Measurements from ENCODE around the gene ENOX1.
"Not testable (repeated sequence)": the region's sequence is repeated elsewhere in the genome, so short reads cannot be mapped to it uniquely, and the experiment has no call there.

ENOX1 gene

GRCh38 chr13:43472980-43473379 is 313.8 kb downstream of the ENOX1 start:
- no peak for DNase-seq

GRCh38 chr13:43472339-43472738 is 314.4 kb downstream of the ENOX1 start:
- no peak for DNase-seq

GRCh38 chr13:43470610-43471009 is 316.2 kb downstream of the ENOX1 start:
- no peak for DNase-seq

DNA sequence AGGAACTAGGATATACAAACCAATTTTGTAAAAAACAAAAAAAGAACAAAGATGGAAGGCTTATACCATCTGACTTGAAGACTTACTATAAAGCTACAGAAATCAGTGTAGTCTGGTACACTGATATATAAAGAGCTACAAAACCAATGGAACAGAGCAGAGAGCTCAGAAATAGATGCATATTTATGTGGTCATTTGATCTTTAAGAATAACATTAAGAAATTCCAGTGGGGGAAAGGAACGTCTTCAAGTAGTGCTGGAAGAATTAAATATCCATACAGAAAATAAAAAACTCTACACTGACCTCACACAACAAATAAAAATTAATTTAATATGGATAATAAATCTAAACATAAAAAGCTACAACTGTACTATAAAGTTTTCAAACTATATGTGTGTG is 317.0 kb downstream of the ENOX1 start:
- no peak for DNase-seq

GRCh38 chr13:43464578-43465264 is 322.1 kb downstream of the ENOX1 start:
- no peak for DNase-seq

GRCh38 chr13:43448605-43449336 is 338.0 kb downstream of the ENOX1 start:
- no peak for DNase-seq

GRCh38 chr13:43446126-43446525 is 340.6 kb downstream of the ENOX1 start:
- DNase-seq, result no peak

GRCh38 chr13:43445668-43446067 is 341.1 kb downstream of the ENOX1 start:
- no peak for DNase-seq

DNA sequence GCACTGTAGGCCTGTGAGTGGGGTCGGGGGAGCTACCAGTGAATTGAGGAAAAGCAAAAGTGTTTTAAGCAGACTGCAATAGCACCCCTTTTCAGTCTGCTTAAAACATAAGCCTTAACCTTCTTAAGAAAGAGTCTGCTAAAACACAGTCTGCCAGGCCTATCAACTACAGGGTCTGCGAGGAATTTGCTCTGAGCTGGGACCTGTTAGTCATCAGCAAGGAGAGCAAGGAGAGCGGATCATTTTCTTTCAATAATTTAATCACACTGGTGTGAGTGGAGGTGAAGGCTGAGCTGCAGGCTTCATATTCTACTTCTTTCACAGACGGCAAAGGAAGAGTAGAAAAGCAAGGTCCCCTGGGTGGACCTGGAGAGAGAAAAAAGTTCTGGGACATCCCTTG is 342.7 kb downstream of the ENOX1 start:
- no peak for DNase-seq

DNA sequence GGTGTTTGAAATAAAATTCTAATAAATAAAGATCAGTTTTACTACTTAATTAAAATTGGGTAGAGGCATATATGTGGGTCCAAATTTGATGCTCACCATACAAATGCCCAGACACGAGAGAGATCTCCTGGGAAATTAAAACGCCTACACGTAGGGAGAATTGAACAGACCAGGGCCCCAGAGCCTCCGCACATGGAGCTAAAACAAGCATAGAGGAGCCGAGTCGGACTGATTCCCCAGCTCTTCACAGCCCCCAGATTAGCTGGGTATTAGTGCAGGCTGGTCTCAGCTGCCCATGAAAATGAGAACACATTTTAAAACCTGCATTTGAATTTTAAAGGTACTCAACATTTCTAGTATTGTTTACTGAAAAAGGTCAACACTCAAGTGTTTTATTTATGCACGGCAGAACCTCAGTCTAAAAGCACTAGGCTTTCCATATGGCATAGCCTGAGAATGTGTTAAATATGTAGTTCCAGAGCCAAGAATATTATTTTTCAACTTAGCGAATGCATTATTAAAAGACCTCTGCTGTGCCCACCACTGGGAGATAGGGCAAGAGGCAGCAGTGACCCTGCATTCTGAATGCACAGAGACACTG is 344.8 kb downstream of the ENOX1 start:
- no peak for DNase-seq

GRCh38 chr13:43441464-43441863 is 345.3 kb downstream of the ENOX1 start:
- DNase-seq, result no peak

- no peak for DNase-seq
Observed at GRCh38 chr13:43434191-43434590, 352.6 kb downstream of the ENOX1 start.

GRCh38 chr13:43433691-43434141 is 353.1 kb downstream of the ENOX1 start:
- no peak for DNase-seq

GRCh38 chr13:43432958-43433357 is 353.8 kb downstream of the ENOX1 start:
- DNase-seq, result no peak

GRCh38 chr13:43431841-43432240 is 354.9 kb downstream of the ENOX1 start:
- DNase-seq, result no peak

GRCh38 chr13:43431290-43431716 is 355.5 kb downstream of the ENOX1 start:
- DNase-seq, result no peak

GRCh38 chr13:43428545-43429296 is 358.1 kb downstream of the ENOX1 start:
- DNase-seq, result no peak

GRCh38 chr13:43426355-43426754 is 360.4 kb downstream of the ENOX1 start:
- no peak for DNase-seq

GRCh38 chr13:43425234-43425633 is 361.5 kb downstream of the ENOX1 start:
- DNase-seq, result no peak

GRCh38 chr13:43424412-43424811 is 362.4 kb downstream of the ENOX1 start:
- DNase-seq, result no peak

GRCh38 chr13:43422116-43422515 is 364.7 kb downstream of the ENOX1 start:
- no peak for DNase-seq

DNA sequence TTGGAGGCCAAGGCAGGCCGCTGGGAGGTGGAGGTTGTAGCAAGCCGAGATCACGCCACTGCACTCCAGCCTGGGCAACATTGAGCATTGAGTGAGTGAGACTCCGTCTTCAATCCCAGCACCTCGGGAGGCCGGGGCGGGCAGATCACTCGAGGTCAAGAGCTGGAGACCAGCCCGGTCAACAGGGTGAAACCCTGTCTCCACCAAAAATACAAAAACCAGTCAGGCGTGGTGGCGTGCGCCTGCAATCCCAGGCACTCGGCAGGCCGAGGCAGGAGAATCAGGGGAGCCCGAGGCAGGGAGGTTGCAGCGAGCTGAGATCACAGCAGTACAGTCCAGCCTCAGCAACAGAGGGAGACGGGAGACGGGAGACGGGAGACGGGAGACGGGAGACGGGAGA is 369.9 kb downstream of the ENOX1 start:
- DNase-seq, result not testable (repeated sequence)

GRCh38 chr13:43416408-43416807 is 370.4 kb downstream of the ENOX1 start:
- not testable (repeated sequence) for DNase-seq
